AG08395 (cell line): ENCODE results near the gene SEPTIN8.
A peak's percentile ranks its signal among the peaks of the same experiment; 100 is the strongest.

ENCODE experiments used
- DNase-seq: peaks from one replicate; pipeline ENCODE4 v3.0.0; 2012; ENCODE audit warnings: mixed read lengths, low spot score

The SEPTIN8 gene

DNA sequence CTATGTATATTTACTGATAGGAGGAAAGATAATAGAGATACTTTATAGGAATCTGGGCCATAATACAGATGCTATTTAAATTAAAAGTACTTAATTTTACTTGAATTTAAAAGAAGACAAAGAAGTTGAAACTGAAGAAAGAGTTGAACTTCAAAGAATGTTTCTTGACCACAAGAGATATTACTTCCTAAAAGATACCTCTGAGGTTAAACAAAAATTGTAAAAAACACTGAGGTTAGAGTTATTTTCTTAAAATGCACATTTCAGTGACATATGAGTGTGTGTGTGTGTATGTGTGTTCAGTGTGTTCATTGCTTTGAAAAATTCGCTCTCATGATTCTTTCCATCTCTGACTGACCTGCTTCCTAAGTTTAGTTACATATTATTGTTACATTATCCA is 3.5 kb upstream of the SEPTIN8 start:
- no peak for DNase-seq

DNA sequence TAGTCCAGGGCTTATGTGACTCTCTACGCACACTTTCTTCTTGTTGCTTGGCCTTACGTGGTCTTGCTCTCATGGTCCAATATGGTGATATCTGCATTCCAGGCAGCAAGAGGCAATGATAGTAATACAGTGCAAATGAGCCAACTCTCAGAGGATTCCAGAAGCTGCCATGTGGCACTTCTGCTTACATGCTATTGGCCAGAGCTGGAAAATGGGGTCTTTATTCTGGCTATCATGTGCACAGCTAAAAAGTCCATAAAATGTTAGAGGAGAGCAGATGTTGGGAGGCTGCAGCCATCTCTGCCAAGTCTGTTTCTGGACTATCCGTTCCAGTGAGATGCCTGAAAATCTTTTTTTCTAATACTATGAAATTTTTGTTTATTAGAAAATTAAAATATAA is 2.9 kb upstream of the SEPTIN8 start:
- DNase-seq: no peak

DNA sequence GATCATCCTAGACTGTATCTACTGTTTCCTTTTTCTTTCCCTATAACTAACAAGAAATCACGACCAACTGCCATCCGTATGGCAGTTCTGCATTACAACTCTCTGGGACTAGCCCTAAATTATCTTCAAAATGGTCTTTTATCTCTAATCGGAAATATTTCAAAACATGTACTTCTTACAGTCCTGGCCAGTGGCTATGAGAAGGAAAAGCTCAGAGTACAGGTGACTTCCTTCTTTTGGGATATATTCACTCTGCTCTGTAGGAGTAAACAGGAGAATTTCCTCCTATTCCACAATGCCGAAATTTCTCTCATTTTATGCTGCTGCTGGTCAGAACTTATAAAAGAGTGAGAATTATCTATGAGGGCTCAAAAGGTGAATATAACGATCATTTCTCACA is 1.8 kb upstream of the SEPTIN8 start:
- DNase-seq: no peak

DNA sequence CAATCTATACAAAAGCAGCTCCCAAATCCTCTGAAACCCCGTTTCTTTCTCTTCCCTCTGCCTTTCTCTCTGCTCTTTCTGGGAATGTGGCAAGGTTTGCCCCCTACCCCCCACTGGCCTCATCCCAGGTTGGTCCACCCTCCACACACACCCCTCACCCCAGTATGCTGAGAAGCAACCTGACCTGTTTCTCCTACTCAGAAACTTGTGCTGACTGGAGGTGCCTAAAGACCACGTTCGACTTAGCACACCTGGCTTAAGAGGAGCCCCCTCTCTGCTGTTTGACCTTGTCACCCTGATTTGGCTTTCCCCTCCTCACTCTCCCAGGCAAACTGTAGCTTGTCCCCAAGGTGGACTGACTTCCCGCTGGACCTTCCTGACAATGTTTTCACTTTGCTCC is 1.1 kb upstream of the SEPTIN8 start:
- DNase-seq: no peak

DNA sequence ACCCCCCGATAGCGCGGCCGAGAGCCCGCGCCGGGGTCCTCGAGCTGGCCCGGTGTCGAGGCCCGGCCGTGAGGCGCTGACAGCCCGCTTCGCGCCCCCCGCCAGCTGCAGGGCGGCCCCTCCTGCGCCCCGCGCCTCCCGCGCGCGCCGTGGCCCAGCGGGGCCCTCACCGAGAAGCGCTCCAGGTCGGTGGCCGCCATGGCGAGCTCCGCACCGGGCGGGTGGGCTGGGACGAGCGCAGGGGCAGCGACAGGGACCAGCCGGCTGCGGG is 166 bp downstream of the SEPTIN8 start:
- no peak for DNase-seq

DNA sequence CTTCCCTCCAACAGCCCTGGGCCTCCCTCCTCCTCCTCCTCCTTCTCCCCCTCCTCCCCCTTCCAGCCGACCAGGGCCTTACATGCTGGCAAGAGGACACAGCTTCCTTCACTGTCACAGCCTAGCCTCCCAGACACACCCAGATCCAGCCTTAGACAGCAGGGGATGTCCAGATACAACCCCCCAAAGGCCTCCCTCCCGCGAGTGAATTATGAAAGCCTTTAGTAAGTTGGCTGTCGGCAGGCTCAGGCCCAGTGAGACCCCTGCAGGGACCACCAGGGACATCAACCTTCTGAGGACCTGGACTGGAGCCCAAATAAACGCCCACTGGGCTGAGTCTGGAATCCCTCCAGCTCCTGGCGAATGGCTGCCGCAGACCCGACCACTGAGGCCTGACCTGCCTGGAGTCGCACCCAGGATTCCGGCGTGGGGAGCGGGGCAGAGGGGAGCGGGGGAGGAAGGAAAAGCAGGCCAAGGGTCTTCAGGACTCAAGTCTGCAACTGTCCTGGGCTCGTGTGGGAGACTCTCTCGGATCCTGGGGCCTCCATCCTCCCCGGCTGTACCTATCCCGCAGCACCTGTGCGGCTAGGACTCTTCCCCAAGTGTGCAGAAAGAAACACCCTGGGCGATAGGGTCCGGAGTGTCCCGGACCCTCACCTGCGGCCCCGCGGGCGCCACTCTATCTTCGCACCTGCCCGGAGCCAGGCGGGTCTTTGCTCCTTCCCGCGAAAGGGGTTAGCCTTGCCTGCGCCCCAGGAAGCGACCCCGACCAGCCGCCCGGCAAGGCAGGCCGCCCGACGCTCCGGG is 705 bp downstream of the SEPTIN8 start:
- DNase-seq: no peak

DNA sequence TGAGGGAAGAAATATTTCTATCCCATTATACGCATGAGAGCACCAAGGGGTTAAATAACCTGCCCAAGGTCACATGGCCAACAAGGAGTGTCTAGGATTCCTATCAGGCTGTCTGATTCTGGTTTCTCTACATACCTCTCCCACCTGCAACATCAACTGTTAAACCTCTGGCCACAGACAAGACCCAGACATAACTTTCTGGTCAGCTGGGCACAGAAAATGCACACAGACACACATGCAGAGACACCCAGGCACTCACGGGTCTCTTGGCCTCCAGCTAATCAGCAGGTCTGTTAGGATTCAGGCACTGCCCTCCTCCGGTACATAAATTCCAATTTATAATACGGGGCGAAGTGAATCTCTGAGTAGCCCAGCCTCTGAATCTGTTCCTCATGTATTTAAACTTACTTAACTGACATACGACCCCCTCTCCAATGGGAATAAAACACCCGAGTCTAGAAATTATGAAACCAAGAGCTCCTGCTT is 1.5 kb downstream of the SEPTIN8 start:
- DNase-seq: no peak

DNA sequence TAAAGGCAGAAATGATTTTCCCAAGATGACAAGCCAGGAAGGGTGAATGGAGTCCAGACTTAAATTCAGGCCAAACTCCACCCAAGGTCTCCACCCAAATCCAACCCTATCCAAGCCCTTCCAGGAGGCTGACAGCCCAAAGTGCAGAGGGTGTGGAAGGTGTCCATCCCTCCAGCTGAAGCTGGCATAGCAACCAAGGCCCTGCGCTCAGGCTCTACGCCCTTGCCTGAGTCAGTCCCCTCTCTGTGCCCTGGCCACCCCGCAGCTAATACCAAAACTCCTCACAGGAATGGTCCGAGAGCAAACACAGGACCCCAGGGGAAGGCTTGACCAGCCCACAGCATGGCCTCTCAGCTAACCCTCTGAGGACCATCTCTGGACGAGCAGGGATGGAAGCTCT is 2.1 kb downstream of the SEPTIN8 start:
- DNase-seq: no peak

DNA sequence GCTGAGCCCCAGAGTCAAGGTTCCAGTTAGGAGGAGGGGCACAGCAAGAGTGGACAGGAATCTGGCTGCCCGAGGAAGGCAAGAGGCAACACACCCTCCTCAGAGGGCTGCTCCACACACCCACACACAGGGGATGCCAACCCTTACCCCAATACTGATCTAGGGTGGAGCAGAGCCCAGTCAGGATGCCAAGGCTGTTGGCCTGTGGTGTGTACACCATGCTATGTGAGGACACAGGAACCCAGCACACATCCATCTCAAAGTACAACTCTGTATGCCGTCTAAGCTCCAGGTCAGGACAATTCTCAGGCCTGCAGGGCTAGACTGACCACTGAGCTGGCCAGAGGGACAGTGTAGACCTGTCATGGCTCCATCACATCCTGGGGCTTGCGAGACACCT is 2.6 kb downstream of the SEPTIN8 start:
- DNase-seq: no peak

DNA sequence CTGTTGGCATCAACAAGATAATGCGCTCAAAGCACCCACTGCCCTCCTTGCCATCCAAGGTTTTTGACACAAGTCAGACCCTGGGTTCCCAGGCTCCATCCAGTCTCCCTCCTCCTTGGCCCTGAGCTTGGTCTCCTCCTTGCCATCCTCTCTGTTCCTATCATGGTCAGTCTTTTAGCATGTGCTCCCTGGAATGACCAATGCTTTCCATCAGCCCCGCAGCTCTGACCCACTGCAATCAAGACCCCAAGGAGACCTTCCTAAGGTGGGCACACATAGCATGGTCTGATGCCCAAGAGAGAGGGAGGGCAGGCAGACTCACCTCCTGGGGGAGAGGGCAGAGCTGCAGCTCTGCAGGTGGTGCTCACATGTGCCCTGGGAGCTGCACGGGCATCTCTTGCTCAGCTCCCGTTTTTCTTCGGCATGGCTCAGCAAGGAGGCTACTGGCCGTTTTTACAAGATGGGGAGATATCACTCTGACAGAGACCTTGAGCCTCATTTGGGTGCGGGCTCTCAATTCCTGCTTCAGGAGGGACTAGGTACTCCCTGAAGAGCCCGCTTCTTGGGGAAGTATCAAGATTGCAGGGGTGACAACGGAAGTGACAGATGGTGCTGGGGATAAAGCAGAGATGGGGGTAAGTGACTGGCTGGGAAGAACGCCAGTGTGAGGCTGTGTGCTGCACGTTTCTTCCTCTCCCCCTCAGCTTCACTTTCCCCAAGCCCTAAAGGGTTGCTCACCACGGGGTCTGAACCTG is 3.3 kb downstream of the SEPTIN8 start:
- DNase-seq: no peak

DNA sequence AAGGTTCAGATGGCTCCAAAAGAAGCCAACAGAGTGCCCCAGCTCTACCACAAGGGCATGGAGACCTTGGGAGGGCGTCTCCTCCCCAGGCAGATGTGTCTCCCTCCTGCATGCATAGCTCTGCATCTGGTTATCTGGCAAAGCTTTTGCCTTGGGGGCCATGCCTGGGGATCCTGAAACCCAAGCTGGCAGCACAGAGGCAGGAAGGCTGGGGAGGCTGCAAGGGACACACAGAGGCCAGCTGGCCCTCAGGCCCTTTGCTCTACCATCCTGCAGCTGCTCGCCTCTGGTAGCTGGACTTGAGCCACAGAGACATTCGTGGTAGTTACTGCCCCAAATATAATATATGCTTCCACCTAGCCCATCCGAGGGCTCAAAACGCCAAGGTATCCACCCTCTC is 3.9 kb downstream of the SEPTIN8 start:
- no peak for DNase-seq

DNA sequence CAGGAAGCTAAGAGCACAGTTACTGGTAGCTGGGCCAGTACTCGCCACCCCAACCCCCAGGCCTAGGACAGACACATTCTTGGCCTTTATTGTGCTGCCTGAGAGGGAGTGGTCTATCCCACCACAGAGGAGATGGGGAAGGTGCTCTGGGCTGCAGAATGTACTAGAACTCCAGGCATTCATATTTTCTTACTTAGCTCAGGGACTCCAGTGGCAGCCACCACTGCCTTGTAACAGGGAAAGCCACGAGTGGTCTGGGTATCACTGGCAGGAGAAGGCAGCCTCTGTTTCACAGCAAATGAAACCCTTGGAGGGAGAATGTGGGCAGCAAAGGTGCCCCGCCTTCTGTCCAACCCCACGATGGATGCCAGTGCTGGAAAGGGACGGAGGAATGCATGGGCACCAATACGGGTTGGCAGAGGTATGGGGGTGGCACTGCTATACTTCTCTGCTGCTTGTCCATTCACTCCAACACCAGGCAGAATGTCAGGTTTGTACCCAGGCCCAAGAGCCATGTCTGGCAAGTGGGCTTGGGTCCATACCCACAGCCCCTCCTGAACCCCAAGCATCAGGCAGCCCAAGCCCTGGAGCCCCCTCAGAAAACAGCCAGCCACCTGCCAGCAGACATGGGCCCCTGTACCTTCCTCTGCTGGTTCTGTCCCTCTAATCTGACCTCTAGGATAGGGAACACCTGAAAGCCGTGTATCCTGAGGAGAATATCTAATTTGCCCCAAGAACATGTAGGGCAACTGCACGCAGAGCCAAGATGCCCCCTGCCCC is 4.6 kb downstream of the SEPTIN8 start:
- no peak for DNase-seq

DNA sequence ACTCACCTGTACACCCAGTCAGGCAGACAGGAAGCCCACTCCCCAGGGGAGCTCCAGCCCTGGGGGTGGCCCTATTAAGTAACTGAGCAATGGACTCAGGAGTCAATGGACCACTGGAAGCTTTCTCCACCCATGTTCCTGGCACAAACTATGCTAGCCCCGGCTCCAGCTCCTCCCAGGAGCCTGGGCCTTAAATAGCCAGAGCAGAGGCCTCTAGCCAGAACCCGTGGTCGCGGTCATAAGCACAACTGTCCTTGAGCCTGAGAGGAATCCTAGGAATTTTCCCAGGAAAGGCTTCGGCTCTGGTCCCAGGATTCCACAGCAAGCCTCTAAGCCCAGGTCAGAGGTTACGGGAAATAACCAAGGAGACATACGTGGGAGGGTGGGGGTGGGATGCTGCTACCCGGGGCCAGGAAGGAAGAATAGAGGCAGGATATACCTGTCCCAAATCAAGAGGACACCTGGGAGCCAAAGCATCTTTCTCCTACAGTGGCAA is 5.5 kb downstream of the SEPTIN8 start:
- peak; percentile 64 for DNase-seq

DNA sequence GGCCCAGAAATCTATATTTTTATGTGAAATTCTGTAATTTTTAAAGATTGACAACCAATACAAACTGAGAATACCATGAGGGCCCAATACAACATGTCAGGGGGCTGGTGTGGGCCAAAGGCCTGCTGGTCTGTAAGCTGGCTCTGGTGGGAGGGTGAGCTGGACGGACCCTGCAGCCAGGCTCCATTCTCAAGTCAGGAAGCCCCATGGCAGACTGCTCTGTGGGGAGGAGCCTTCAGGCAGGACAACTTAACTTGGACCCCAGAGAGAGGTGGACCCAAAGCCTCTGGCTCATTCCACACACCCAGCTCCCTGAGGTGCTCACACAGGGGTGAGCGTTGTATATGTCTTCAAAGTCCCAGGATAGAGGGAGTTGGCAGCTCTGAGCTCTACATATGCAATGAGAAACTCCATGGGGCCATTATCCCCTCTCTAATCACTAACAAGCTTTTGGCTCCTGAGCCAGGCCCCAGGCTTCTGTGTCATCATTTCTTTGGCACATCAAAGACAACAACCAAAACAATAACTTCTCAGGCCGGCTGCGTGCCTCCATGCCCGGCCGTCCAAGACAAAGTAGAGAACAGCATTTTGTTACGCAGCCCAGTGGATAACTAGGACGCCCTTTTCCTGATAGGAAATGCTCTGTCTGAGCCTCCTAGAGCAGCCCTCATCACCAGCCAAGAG is 6.4 kb downstream of the SEPTIN8 start:
- peak; percentile 64 for DNase-seq

DNA sequence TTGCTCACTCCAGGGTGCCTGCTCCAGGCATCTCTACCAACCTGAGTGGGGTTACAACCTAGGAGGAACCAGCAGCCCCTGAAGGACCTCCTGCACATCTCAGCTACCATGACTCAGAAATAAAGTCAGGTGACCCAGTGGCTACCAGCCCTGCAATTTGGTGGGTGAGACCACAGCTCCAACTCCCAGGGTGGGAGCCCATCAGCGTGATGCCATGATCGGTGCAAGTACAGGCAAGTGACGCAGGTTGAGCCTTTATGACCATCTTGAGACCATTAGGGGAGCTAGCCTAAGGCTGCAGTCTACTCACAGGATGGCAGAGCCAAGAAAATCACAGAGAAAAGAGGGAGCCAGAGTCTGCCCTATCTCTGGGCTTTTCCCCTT is 8.6 kb downstream of the SEPTIN8 start:
- DNase-seq: no peak

DNA sequence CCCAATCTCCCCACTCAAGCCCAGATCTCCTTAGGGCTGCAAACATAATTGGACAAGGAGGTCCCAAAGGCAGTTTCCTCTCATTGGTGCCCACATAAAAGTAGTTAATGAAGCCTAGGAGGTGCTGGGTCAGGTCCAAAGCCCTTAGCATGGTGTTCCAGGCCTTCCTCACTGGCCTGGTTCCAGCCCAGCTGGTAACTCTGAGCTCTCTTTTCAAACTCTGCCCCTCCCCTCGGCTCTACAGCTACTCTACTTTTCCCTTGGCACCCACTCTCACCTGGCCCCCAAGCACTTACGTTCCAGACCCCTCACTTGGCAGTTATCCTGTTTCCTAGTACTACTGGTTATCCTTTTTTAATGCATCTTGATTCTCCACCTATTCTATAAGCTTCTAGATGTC is 9.9 kb downstream of the SEPTIN8 start:
- DNase-seq: no peak

DNA sequence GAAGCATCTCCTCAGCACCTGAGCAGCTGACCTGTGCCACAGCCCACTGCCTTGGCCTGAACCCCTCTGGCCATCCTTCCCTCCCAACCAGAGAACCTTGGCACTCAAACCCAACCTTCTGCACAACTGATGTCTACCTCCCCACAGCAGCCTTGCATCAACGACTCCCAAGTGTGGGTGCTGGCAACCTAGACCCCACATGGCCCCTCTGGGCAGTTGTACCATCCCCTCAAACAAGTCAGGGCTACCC is 10.3 kb downstream of the SEPTIN8 start:
- DNase-seq: no peak

DNA sequence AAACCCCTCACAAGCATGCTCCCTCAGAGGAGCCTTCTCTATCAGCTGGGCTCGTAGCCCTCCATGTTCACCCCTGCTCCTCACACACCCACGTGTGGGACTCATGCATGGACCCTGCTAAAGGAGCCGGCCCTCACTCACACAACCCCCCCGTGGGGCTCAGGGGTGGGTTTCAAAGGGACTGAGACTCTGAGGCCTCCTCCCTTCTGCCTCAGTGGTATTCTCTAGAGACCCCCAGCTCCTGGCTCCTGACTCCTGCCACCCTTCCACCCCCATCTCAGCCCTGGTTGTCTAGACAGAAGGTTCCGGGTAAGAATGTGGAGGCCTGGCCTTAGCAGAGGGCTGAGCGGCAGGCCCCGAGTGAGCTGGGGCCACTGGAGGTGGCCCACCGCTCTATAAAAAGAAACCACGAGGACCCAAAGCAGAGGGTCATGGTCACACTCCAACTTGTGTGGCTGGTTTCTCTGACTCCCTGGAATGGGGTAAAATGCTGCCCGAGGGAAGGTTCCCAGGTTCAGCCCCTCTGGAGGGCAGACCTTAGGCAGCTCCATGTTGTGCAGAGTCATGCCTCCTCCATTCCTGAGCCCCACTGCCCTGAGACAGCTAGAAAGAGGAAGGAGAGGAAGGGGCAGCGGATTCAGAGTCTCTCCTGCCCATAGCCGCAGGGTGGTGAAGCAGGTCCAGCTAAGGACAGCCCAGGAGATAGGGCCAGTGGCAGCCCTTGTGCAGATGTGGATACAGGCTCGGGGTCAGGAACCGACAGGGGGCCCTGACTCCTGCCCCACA is 10.8 kb downstream of the SEPTIN8 start:
- DNase-seq: no peak

DNA sequence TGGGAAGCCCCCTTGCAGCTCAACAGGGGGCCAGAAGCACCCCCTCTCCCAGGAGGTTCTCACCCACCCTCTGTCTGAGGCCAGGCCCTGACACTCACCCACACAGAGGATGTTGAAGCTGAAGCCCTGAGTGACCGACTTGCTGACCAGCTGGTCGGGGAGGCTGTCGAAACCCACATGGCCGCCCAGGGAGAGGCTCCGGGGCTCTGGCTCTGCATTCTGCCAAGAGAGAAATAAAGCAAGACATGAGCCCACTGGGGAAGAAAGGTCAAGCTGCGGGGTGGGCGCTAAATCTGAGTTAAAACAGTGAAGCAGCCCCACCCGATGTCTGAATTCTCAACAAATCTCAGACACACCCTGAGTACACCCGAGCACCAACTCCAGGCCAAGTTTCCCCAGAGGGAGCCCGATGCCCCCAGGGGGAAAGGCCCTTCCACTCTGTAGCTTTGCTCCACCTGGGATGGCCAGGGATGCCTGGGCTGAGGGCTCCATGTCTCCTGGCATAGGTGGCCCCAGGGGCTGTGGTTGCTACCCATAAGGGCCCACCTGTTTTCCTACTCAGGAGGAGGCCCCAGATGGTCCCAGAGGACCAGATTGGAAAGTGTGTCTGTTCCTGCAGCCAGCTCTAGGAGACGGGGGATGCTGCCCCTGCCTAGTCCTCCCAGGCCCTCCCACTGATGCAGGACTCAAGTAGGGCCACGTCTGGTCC is 11.6 kb downstream of the SEPTIN8 start:
- no peak for DNase-seq

DNA sequence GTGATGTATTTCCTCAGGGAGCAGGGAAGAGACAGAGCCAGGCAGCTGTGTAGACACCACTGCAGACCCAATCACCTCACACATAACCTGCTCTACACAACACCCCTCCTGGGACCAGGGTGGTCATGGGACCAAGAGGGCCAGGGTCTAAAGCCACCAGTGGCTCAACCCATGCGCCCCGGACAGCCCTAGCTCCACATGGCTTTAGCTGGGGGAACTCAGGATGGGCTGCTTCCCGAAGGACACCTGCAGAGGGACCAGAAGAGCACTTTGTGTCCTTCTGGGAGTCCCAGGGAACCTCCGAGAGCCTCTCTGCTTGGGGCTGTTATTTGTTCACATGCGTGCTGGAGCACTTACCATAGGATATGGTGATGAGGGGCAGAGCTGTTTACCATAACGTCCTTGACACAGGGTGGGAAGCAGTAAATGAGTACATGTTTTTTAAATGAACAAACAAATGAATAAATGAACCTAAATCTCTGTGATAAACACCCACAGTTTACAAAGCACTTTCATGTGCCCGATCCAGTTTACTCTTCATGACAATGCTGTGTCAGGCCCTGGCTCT is 12.3 kb downstream of the SEPTIN8 start:
- DNase-seq: no peak

DNA sequence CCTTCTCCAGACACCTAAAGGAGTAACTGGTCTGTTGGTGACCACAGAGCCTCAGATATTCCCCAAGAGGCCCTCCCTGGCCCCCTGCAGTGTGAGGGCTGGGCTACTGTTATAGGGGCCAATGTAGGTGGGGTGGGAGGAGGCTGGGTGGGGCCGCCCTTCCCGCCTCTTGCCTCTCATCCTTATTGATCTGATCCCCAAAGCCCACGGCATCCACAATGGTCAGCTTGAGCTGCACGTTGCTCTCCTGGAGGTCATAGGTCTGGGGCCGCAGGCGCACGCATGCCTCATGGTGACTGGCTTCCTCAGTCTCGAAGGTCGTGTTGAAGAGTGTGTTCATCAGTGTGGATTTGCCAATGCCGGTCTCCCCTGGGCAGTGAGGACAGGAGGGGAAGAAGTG is 13.0 kb downstream of the SEPTIN8 start:
- DNase-seq: no peak
